Measurements from ENCODE around the gene MTMR4. TPM values are rescaled to one million over a fixed set of nuclear protein-coding genes. Genes with fewer than 3 reads are reported as not detected.

MTMR4 gene
- total RNA-seq, 4 donors from 2014 or later = 29.7 to 57.6 (median 40.9) TPM

GRCh38 chr17:58525239-58525638 is 10.8 kb upstream of the MTMR4 start:
- no peak for TF ChIP-seq CTCF (IDR thresholded peaks at IDR 0.05; ENCODE audit: low read depth)

GRCh38 chr17:58521680-58522079 is 7.2 kb upstream of the MTMR4 start:
- no peak for TF ChIP-seq CTCF (IDR thresholded peaks at IDR 0.05; ENCODE audit: low read depth)

- TF ChIP-seq CTCF (IDR thresholded peaks at IDR 0.05; ENCODE audit: low read depth) = no peak
Observed at GRCh38 chr17:58520843-58521430, 6.5 kb upstream of the MTMR4 start.

- TF ChIP-seq CTCF (IDR thresholded peaks at IDR 0.05; ENCODE audit: low read depth) = no peak
Observed at GRCh38 chr17:58517928-58518609, 3.6 kb upstream of the MTMR4 start.

- TF ChIP-seq CTCF (IDR thresholded peaks at IDR 0.05; ENCODE audit: low read depth) = no peak
Observed at GRCh38 chr17:58517378-58517927, 3.0 kb upstream of the MTMR4 start.

GRCh38 chr17:58516644-58517377 is 2.4 kb upstream of the MTMR4 start:
- no peak for TF ChIP-seq CTCF (IDR thresholded peaks at IDR 0.05; ENCODE audit: low read depth)

- TF ChIP-seq CTCF (IDR thresholded peaks at IDR 0.05; ENCODE audit: low read depth) = no peak
Observed at GRCh38 chr17:58515286-58515685, 848 bp upstream of the MTMR4 start.

Data from subcutaneous adipose tissue (tissue), 4 donors.